Adrenal gland (tissue), 5 donors: ENCODE data around the gene TMEM150A.
"Not testable (repeated sequence)": the region's sequence is repeated elsewhere in the genome, so short reads cannot be mapped to it uniquely, and the experiment has no call there.

Experiments used
- POLR2A ChIP-seq, 2 donors: fragments of 450-650 bp; IDR thresholded peaks; one replicate each; pipeline ENCODE4 v1.6.1; 2017; ENCODE audit warnings: antibody characterized with exemption in 2 of 2, mild to moderate bottlenecking in 2 of 2, moderate library complexity in 1 of 2
- TF ChIP-seq, protein P1 (sequence below), 6 experiments: fragments of 450-650 bp in 4 of 6; fragments of 200-600 bp in 2 of 6; sonication (generic) in 1 of 6; IDR thresholded peaks; 1 replicate in 5 of 6; 2 replicates in 1 of 6; pipeline versions ENCODE4 v1.5.1 to v1.8.0; 2016 to 2021; ENCODE audit warnings: antibody characterized with exemption in 6 of 6, mild to moderate bottlenecking in 2 of 6, moderate library complexity in 1 of 6
- donor health status: DM: no; HTN: no; CAD: no.

DNA sequence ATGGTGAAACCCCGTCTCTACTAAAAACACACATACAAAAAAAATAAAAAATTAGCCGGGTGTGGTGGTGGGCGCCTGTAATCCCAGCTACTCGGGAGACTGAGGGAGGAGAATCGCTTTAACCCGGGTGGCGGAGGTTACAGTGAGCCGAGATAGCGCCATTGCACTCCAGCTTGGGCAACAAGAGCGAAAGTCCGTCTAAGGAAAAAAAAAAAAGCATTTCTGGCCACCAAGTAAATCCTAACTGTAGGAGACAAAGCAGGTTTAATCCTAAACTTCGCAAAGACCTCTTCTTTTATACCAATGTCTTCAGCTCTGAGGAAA, 42.1 kb downstream of the TMEM150A start:
- TF ChIP-seq, protein P1, sequence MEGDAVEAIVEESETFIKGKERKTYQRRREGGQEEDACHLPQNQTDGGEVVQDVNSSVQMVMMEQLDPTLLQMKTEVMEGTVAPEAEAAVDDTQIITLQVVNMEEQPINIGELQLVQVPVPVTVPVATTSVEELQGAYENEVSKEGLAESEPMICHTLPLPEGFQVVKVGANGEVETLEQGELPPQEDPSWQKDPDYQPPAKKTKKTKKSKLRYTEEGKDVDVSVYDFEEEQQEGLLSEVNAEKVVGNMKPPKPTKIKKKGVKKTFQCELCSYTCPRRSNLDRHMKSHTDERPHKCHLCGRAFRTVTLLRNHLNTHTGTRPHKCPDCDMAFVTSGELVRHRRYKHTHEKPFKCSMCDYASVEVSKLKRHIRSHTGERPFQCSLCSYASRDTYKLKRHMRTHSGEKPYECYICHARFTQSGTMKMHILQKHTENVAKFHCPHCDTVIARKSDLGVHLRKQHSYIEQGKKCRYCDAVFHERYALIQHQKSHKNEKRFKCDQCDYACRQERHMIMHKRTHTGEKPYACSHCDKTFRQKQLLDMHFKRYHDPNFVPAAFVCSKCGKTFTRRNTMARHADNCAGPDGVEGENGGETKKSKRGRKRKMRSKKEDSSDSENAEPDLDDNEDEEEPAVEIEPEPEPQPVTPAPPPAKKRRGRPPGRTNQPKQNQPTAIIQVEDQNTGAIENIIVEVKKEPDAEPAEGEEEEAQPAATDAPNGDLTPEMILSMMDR (IDR thresholded peaks at IDR 0.05), result not testable (repeated sequence)
- TF ChIP-seq POLR2A (IDR thresholded peaks at IDR 0.05), result not testable (repeated sequence)
